Liver (tissue), 3 donors: ENCODE results near the gene TDRD9.

ENCODE experiments used
- ATF3 ChIP-seq: IDR thresholded peaks from 2 replicates; pipeline ENCODE4 v1.6.1; 2016; ENCODE audit warnings: antibody characterized with exemption
- EGR1 ChIP-seq, 2 donors: IDR thresholded peaks; 2 replicates each; pipeline ENCODE4 v1.6.1; 2016 to 2018; ENCODE audit warnings: antibody characterized with exemption in 2 of 2, low read depth in 2 of 2
- FOXA1 ChIP-seq: IDR thresholded peaks from 2 replicates; pipeline ENCODE4 v1.6.1; 2016; ENCODE audit warnings: antibody characterized with exemption
- GABPA ChIP-seq, 2 donors: IDR thresholded peaks in 1 of 2; conservative IDR thresholded peaks in 1 of 2; 2 replicates each; pipeline ENCODE4 v1.6.1; 2016; ENCODE audit warnings: antibody characterized with exemption in 2 of 2, mild to moderate bottlenecking in 1 of 2, moderate library complexity in 1 of 2
- HNF4A ChIP-seq, 2 donors: conservative IDR thresholded peaks; 2 replicates each; pipeline ENCODE4 v1.6.1; 2016; ENCODE audit warnings: antibody characterized with exemption in 2 of 2, mild to moderate bottlenecking in 2 of 2
- MAX ChIP-seq: IDR thresholded peaks from 2 replicates; pipeline ENCODE4 v1.6.1; 2016; ENCODE audit warnings: antibody characterized with exemption
- RAD21 ChIP-seq, 2 donors: IDR thresholded peaks; 2 replicates each; pipeline ENCODE4 v1.6.1; 2016; ENCODE audit warnings: antibody characterized with exemption in 2 of 2, mild to moderate bottlenecking in 2 of 2
- SP1 ChIP-seq: IDR thresholded peaks from 2 replicates; pipeline ENCODE4 v1.6.1; 2018; ENCODE audit warnings: antibody characterized with exemption, mild to moderate bottlenecking
- YY1 ChIP-seq: IDR thresholded peaks from 2 replicates; pipeline ENCODE4 v1.6.1; 2016; ENCODE audit warnings: antibody characterized with exemption, mild to moderate bottlenecking
- TF ChIP-seq, protein P1 (sequence below): fragments of 150-350 bp; IDR thresholded peaks from 2 replicates; pipeline ENCODE4 v1.5.1; 2017; ENCODE audit warnings: improper control_type of control experiment, low read depth, low read length; ENCODE audit not compliant: missing input control
- TF ChIP-seq, protein P2 (sequence below): IDR thresholded peaks from 2 replicates; pipeline ENCODE4 v1.6.1; 2016; ENCODE audit warnings: antibody characterized with exemption
- TF ChIP-seq, protein P3 (sequence below): IDR thresholded peaks from 2 replicates; pipeline ENCODE4 v1.6.1; 2016; ENCODE audit warnings: antibody characterized with exemption, mild to moderate bottlenecking
- donor health status: healthy.
- donor health status: healthy.

GRCh38 chr14:103943673-103944072 is 15.4 kb downstream of the TDRD9 start:
- TF ChIP-seq, protein P1, sequence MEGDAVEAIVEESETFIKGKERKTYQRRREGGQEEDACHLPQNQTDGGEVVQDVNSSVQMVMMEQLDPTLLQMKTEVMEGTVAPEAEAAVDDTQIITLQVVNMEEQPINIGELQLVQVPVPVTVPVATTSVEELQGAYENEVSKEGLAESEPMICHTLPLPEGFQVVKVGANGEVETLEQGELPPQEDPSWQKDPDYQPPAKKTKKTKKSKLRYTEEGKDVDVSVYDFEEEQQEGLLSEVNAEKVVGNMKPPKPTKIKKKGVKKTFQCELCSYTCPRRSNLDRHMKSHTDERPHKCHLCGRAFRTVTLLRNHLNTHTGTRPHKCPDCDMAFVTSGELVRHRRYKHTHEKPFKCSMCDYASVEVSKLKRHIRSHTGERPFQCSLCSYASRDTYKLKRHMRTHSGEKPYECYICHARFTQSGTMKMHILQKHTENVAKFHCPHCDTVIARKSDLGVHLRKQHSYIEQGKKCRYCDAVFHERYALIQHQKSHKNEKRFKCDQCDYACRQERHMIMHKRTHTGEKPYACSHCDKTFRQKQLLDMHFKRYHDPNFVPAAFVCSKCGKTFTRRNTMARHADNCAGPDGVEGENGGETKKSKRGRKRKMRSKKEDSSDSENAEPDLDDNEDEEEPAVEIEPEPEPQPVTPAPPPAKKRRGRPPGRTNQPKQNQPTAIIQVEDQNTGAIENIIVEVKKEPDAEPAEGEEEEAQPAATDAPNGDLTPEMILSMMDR, result no peak
- TF ChIP-seq ATF3, result no peak
- TF ChIP-seq RAD21 (IDR thresholded peaks at IDR 0.05), result no peak
- no peak for TF ChIP-seq HNF4A (conservative IDR thresholded peaks at IDR 0.05)
- TF ChIP-seq EGR1 (IDR thresholded peaks at IDR 0.05; ENCODE audit: low read depth in 2 of 2), result no peak
- TF ChIP-seq GABPA (IDR thresholded peaks at IDR 0.05 in 1 of 2, conservative IDR thresholded peaks at IDR 0.05 in 1 of 2), result no peak
- TF ChIP-seq, protein P2, sequence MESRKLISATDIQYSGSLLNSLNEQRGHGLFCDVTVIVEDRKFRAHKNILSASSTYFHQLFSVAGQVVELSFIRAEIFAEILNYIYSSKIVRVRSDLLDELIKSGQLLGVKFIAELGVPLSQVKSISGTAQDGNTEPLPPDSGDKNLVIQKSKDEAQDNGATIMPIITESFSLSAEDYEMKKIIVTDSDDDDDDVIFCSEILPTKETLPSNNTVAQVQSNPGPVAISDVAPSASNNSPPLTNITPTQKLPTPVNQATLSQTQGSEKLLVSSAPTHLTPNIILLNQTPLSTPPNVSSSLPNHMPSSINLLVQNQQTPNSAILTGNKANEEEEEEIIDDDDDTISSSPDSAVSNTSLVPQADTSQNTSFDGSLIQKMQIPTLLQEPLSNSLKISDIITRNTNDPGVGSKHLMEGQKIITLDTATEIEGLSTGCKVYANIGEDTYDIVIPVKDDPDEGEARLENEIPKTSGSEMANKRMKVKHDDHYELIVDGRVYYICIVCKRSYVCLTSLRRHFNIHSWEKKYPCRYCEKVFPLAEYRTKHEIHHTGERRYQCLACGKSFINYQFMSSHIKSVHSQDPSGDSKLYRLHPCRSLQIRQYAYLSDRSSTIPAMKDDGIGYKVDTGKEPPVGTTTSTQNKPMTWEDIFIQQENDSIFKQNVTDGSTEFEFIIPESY, result no peak
- no peak for TF ChIP-seq YY1
- no peak for TF ChIP-seq FOXA1
- no peak for TF ChIP-seq MAX
- TF ChIP-seq, protein P3, sequence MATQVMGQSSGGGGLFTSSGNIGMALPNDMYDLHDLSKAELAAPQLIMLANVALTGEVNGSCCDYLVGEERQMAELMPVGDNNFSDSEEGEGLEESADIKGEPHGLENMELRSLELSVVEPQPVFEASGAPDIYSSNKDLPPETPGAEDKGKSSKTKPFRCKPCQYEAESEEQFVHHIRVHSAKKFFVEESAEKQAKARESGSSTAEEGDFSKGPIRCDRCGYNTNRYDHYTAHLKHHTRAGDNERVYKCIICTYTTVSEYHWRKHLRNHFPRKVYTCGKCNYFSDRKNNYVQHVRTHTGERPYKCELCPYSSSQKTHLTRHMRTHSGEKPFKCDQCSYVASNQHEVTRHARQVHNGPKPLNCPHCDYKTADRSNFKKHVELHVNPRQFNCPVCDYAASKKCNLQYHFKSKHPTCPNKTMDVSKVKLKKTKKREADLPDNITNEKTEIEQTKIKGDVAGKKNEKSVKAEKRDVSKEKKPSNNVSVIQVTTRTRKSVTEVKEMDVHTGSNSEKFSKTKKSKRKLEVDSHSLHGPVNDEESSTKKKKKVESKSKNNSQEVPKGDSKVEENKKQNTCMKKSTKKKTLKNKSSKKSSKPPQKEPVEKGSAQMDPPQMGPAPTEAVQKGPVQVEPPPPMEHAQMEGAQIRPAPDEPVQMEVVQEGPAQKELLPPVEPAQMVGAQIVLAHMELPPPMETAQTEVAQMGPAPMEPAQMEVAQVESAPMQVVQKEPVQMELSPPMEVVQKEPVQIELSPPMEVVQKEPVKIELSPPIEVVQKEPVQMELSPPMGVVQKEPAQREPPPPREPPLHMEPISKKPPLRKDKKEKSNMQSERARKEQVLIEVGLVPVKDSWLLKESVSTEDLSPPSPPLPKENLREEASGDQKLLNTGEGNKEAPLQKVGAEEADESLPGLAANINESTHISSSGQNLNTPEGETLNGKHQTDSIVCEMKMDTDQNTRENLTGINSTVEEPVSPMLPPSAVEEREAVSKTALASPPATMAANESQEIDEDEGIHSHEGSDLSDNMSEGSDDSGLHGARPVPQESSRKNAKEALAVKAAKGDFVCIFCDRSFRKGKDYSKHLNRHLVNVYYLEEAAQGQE, result no peak
- TF ChIP-seq SP1, result no peak
